Mesendoderm (in vitro differentiated cells): ENCODE data around the gene RNF112.

Source experiments
- DNase-seq: peaks from one replicate; pipeline ENCODE4 v3.0.0; 2013
- H2AK5ac ChIP-seq: 2 replicates; pipeline ENCODE4 v1.6.1; 2013; ENCODE audit warnings: low read length, inconsistent platforms
- H2BK120ac ChIP-seq: 2 replicates; pipeline ENCODE4 v1.6.1; 2013; ENCODE audit warnings: low read depth, mild to moderate bottlenecking, low read length, moderate library complexity, mixed read lengths
- H2BK15ac ChIP-seq: replicated peaks from 2 replicates; pipeline ENCODE4 v1.6.1; 2013; ENCODE audit warnings: low read depth, mild to moderate bottlenecking, moderate library complexity
- H2BK5ac ChIP-seq: 2 replicates; pipeline ENCODE4 v1.6.1; 2013; ENCODE audit warnings: low read length, inconsistent platforms
- H3K18ac ChIP-seq: 2 replicates; pipeline ENCODE4 v1.6.1; 2013; ENCODE audit warnings: mild to moderate bottlenecking, low read length, mixed read lengths
- H3K23ac ChIP-seq: one replicate; pipeline ENCODE4 v1.6.1; 2013; ENCODE audit warnings: low read length
- H3K27ac ChIP-seq: 2 replicates; pipeline ENCODE4 v1.5.1; 2013; ENCODE audit warnings: low read depth, mild to moderate bottlenecking, inconsistent platforms, low read length, moderate library complexity
- H3K27me3 ChIP-seq: 2 replicates; pipeline ENCODE4 v1.6.1; 2013; ENCODE audit warnings: low read length, control low read depth, mild to moderate bottlenecking, inconsistent platforms; ENCODE audit not compliant: insufficient read depth, poor library complexity
- H3K36me3 ChIP-seq: 2 replicates; pipeline ENCODE4 v1.6.1; 2013; ENCODE audit warnings: low read length, inconsistent platforms; ENCODE audit not compliant: control insufficient read depth, insufficient read depth
- H3K4ac ChIP-seq: one replicate; pipeline ENCODE4 v1.6.1; 2013; ENCODE audit warnings: low read depth, mild to moderate bottlenecking, low read length, moderate library complexity
- H3K4me1 ChIP-seq: 2 replicates; pipeline ENCODE4 v1.6.1; 2013; ENCODE audit warnings: low read depth, low read length, inconsistent platforms; ENCODE audit not compliant: control insufficient read depth
- H3K4me2 ChIP-seq: 2 replicates; pipeline ENCODE4 v1.6.1; 2013; ENCODE audit warnings: low read length
- H3K4me3 ChIP-seq: 2 replicates; pipeline ENCODE4 v1.5.1; 2013; ENCODE audit warnings: mild to moderate bottlenecking, low read length
- H3K56ac ChIP-seq: one replicate; pipeline ENCODE4 v1.6.1; 2013; ENCODE audit warnings: low read length
- H3K79me1 ChIP-seq: 2 replicates; pipeline ENCODE4 v1.6.1; 2013; ENCODE audit warnings: low read length, inconsistent platforms
- H3K79me2 ChIP-seq: 2 replicates; pipeline ENCODE4 v1.6.1; 2013; ENCODE audit warnings: mild to moderate bottlenecking, low read length; ENCODE audit not compliant: control insufficient read depth, insufficient read depth
- H3K9ac ChIP-seq: 2 replicates; pipeline ENCODE4 v1.6.1; 2013; ENCODE audit warnings: low read length, inconsistent platforms
- H4K5ac ChIP-seq: one replicate; pipeline ENCODE4 v1.6.1; 2013; ENCODE audit warnings: low read length
- H4K8ac ChIP-seq: one replicate; pipeline ENCODE4 v1.6.1; 2013; ENCODE audit warnings: low read depth, mild to moderate bottlenecking, control low read depth, low read length, moderate library complexity
- WGBS: extraction: QIAGEN DNeasy Blood & Tissue Kit; methylation state at CpG from one replicate; pipeline ENCODE4 v1.1.7; 2013; ENCODE audit warnings: low lambda C conversion rate, missing lambda C conversion rate; ENCODE audit not compliant: insufficient coverage; ENCODE audit errors: extremely low coverage; 5-methylcytosine and 5-hydroxymethylcytosine counted together

RNF112 gene

GRCh38 chr17:19381741-19382444 is 29.1 kb upstream of the RNF112 start:
- Histone ChIP-seq H2BK5ac (no peak overlapping the region), H3K18ac (no peak overlapping the region), H3K36me3 (peaks cover 24% of the 10 kb centered on the region), H3K79me2 (peaks cover 46% of the 10 kb centered on the region), H3K4ac (no peak overlapping the region), H2AK5ac (no peak overlapping the region), H3K27me3 (no peaks in the 10 kb centered on the region), H3K79me1 (peaks cover 28% of the 10 kb centered on the region), H3K4me3 (no peak overlapping the region), H3K9ac (peak overlapping the region; percentile 1), H4K5ac (no peak overlapping the region), H3K23ac (no peak overlapping the region), H4K8ac (no peak overlapping the region), H3K27ac (no peak overlapping the region), H3K4me1 (peaks cover 16% of the 10 kb centered on the region), H2BK120ac (no peak overlapping the region), H3K56ac (peak overlapping the region; percentile 3), H2BK15ac (no peak overlapping the region), H3K4me2 (no peak overlapping the region)
- no peak for DNase-seq
- WGBS = no CpG with 5 or more reads among the region's 31 CpGs

GRCh38 chr17:19382531-19383444 is 28.2 kb upstream of the RNF112 start:
- Histone ChIP-seq H2BK5ac (no peak overlapping the region), H3K79me2 (peaks cover 46% of the 10 kb centered on the region), H2BK120ac (no peak overlapping the region), H3K79me1 (peaks cover 28% of the 10 kb centered on the region), H4K8ac (no peak overlapping the region), H3K4me2 (no peak overlapping the region), H3K36me3 (peaks cover 24% of the 10 kb centered on the region), H3K27ac (no peak overlapping the region), H3K18ac (no peak overlapping the region), H3K9ac (no peak overlapping the region), H2AK5ac (no peak overlapping the region), H3K4me3 (no peak overlapping the region), H3K4ac (no peak overlapping the region), H3K4me1 (peaks cover 19% of the 10 kb centered on the region), H3K23ac (no peak overlapping the region), H2BK15ac (no peak overlapping the region), H4K5ac (no peak overlapping the region), H3K27me3 (no peaks in the 10 kb centered on the region), H3K56ac (peak overlapping the region; percentile 3)
- WGBS = no CpG with 5 or more reads among the region's 13 CpGs
- DNase-seq = no peak

- peaks cover 23% of the 10 kb centered on the region for H3K4me1 ChIP-seq
- no peak overlapping the region for H3K4me2 ChIP-seq
- no peak overlapping the region for H3K27ac ChIP-seq
- H3K79me2 ChIP-seq = peaks cover 43% of the 10 kb centered on the region
- no peaks in the 10 kb centered on the region for H3K27me3 ChIP-seq
- H3K36me3 ChIP-seq = peaks cover 24% of the 10 kb centered on the region
- H2BK15ac ChIP-seq = no peak overlapping the region
- no peak for DNase-seq
- H4K8ac ChIP-seq = no peak overlapping the region
- peaks cover 25% of the 10 kb centered on the region for H3K79me1 ChIP-seq
- H2BK120ac ChIP-seq = no peak overlapping the region
- no peak overlapping the region for H3K23ac ChIP-seq
- no peak overlapping the region for H3K4me3 ChIP-seq
- WGBS = no CpG with 5 or more reads among the region's 6 CpGs
- H2AK5ac ChIP-seq = no peak overlapping the region
- peak overlapping the region; percentile 34 for H3K56ac ChIP-seq
- H2BK5ac ChIP-seq = no peak overlapping the region
- H3K9ac ChIP-seq = peak overlapping the region; percentile 60
- H3K4ac ChIP-seq = no peak overlapping the region
- H3K18ac ChIP-seq = no peak overlapping the region
- no peak overlapping the region for H4K5ac ChIP-seq
Observed at GRCh38 chr17:19383681-19384470, 27.2 kb upstream of the RNF112 start.

GRCh38 chr17:19384723-19385391 is 26.2 kb upstream of the RNF112 start:
- no CpG with 5 or more reads among the region's 16 CpGs for WGBS
- Histone ChIP-seq H4K5ac (no peak overlapping the region), H3K27ac (no peak overlapping the region), H3K79me1 (peaks cover 23% of the 10 kb centered on the region), H4K8ac (no peak overlapping the region), H2BK120ac (no peak overlapping the region), H3K4me2 (peak overlapping the region; percentile 19), H2AK5ac (no peak overlapping the region), H3K4me1 (peaks cover 21% of the 10 kb centered on the region), H3K79me2 (peaks cover 33% of the 10 kb centered on the region), H3K4me3 (no peak overlapping the region), H3K9ac (peak overlapping the region; percentile 60), H3K4ac (no peak overlapping the region), H2BK5ac (no peak overlapping the region), H3K18ac (no peak overlapping the region), H2BK15ac (no peak overlapping the region), H3K36me3 (peaks cover 24% of the 10 kb centered on the region), H3K23ac (no peak overlapping the region), H3K27me3 (no peaks in the 10 kb centered on the region), H3K56ac (peak overlapping the region; percentile 34)
- peak; percentile 53 for DNase-seq

- no peak overlapping the region for H3K18ac ChIP-seq
- H3K27ac ChIP-seq = no peak overlapping the region
- H3K9ac ChIP-seq = peak overlapping the region; percentile 60
- H3K4ac ChIP-seq = no peak overlapping the region
- H3K79me1 ChIP-seq = peaks cover 16% of the 10 kb centered on the region
- no peaks in the 10 kb centered on the region for H3K27me3 ChIP-seq
- peaks cover 18% of the 10 kb centered on the region for H3K4me1 ChIP-seq
- H4K5ac ChIP-seq = no peak overlapping the region
- H2BK120ac ChIP-seq = no peak overlapping the region
- no peak overlapping the region for H2BK15ac ChIP-seq
- no CpG with 5 or more reads among the region's 9 CpGs for WGBS
- no peak overlapping the region for H4K8ac ChIP-seq
- no peak for DNase-seq
- H3K56ac ChIP-seq = peak overlapping the region; percentile 34
- H2BK5ac ChIP-seq = no peak overlapping the region
- H3K4me2 ChIP-seq = peak overlapping the region; percentile 20
- no peak overlapping the region for H3K4me3 ChIP-seq
- peaks cover 18% of the 10 kb centered on the region for H3K36me3 ChIP-seq
- H2AK5ac ChIP-seq = no peak overlapping the region
- peaks cover 26% of the 10 kb centered on the region for H3K79me2 ChIP-seq
- H3K23ac ChIP-seq = no peak overlapping the region
Observed at GRCh38 chr17:19385521-19385983, 25.5 kb upstream of the RNF112 start.
